HG03175 (cell line): ENCODE results near the gene KIF25.

Source experiments
- ATAC-seq: cut with Tn5 transposase; IDR thresholded peaks from one replicate; pipeline ENCODE4 v1.9.1; 2021; ENCODE audit warnings: mild to moderate bottlenecking, moderate library complexity; ENCODE audit not compliant: unreplicated experiment

KIF25 gene

GRCh38 chr6:168048724-168049025 lies 51.2 kb downstream of the KIF25 start:
- no peak for ATAC-seq

GRCh38 chr6:168049277-168049676 lies 51.8 kb downstream of the KIF25 start:
- no peak for ATAC-seq

GRCh38 chr6:168049706-168050224 lies 52.3 kb downstream of the KIF25 start:
- ATAC-seq, result no peak

GRCh38 chr6:168050225-168050880 lies 52.9 kb downstream of the KIF25 start:
- ATAC-seq, result no peak

GRCh38 chr6:168050881-168051586 lies 53.6 kb downstream of the KIF25 start:
- no peak for ATAC-seq

GRCh38 chr6:168051648-168052047 lies 54.2 kb downstream of the KIF25 start:
- ATAC-seq, result no peak

- no peak for ATAC-seq
Observed at GRCh38 chr6:168052291-168052891, 54.9 kb downstream of the KIF25 start.

- ATAC-seq, result no peak
Observed at GRCh38 chr6:168053086-168053956, 55.9 kb downstream of the KIF25 start.

- ATAC-seq, result no peak
Observed at GRCh38 chr6:168053957-168054471, 56.5 kb downstream of the KIF25 start.

GRCh38 chr6:168054765-168055560 lies 57.5 kb downstream of the KIF25 start:
- ATAC-seq, result no peak

GRCh38 chr6:168055696-168056489 lies 58.4 kb downstream of the KIF25 start:
- no peak for ATAC-seq

- ATAC-seq, result no peak
Observed at GRCh38 chr6:168056892-168057527, 59.5 kb downstream of the KIF25 start.

GRCh38 chr6:168057836-168058235 lies 60.4 kb downstream of the KIF25 start:
- ATAC-seq, result no peak

- ATAC-seq, result no peak
Observed at GRCh38 chr6:168058691-168059551, 61.5 kb downstream of the KIF25 start.

GRCh38 chr6:168060521-168060931 lies 63.1 kb downstream of the KIF25 start:
- no peak for ATAC-seq

- no peak for ATAC-seq
Observed at GRCh38 chr6:168061269-168062210, 64.1 kb downstream of the KIF25 start.
